WTC11 (cell line): ENCODE measurements around the gene ADCY2. TPM values are rescaled to one million over a fixed set of nuclear protein-coding genes. Genes with fewer than 3 reads are reported as not detected.

Experiments used
- ATAC-seq: fragments of 200-7000 bp; cut with Tn5 transposase; 2 replicates; pipeline ENCODE4 v1.10.0; 2021; ENCODE audit warnings: mild to moderate bottlenecking, moderate library complexity
- CTCF ChIA-PET: fragments of 300-600 bp; sonication (Branson Sonifier 250); formaldehyde crosslinking; loops from one replicate; lab custom pipeline; 2021; ENCODE audit warnings: antibody characterized with exemption; lab: Charles Lee
- POLR2A ChIA-PET: fragments of 350-600 bp; sonication (Branson Sonifier 250); formaldehyde crosslinking; loops from one replicate; lab custom pipeline; 2021; ENCODE audit warnings: antibody characterized with exemption; lab: Charles Lee
- DNase-seq: peaks from one replicate; pipeline ENCODE4 v3.0.0; 2021; ENCODE audit warnings: low spot score
- H3K27ac Mint-ChIP-seq: 2 replicates; pipeline ENCODE4 v1.8.0; 2021; ENCODE audit warnings: mixed read lengths
- H3K27me3 Mint-ChIP-seq: 2 replicates; pipeline ENCODE4 v1.8.0; 2021; ENCODE audit warnings: low read depth, mild to moderate bottlenecking, moderate library complexity, mixed read lengths
- H3K36me3 Mint-ChIP-seq: 2 replicates; pipeline ENCODE4 v1.8.0; 2021; ENCODE audit warnings: mixed read lengths
- H3K4me1 Mint-ChIP-seq: 2 replicates; pipeline ENCODE4 v1.8.0; 2022; ENCODE audit warnings: mixed read lengths
- H3K4me3 Mint-ChIP-seq: 2 replicates; pipeline ENCODE4 v1.8.0; 2021; ENCODE audit warnings: mild to moderate bottlenecking, moderate library complexity, mixed read lengths
- H3K9me3 Mint-ChIP-seq: 2 replicates; pipeline ENCODE4 v1.8.0; 2021; ENCODE audit warnings: mixed read lengths
- ARID4B ChIP-seq: sonication (generic); formaldehyde crosslinking; IDR thresholded peaks from 2 replicates; pipeline ENCODE4 v1.8.0; 2023; ENCODE audit warnings: missing genetic modification reagents, mild to moderate bottlenecking, borderline replicate concordance
- CBFB ChIP-seq: sonication (generic); formaldehyde crosslinking; IDR thresholded peaks from 2 replicates; pipeline ENCODE4 v1.8.1; 2022; ENCODE audit warnings: mild to moderate bottlenecking, low read depth, missing genetic modification reagents
- ESRRA ChIP-seq: sonication (generic); formaldehyde crosslinking; IDR thresholded peaks from 2 replicates; pipeline ENCODE4 v1.8.1; 2022; ENCODE audit warnings: mild to moderate bottlenecking, missing genetic modification reagents, borderline replicate concordance
- ETV6 ChIP-seq: sonication (generic); formaldehyde crosslinking; IDR thresholded peaks from 2 replicates; pipeline ENCODE4 v1.8.1; 2022; ENCODE audit warnings: mild to moderate bottlenecking, missing genetic modification reagents
- FOXK1 ChIP-seq: sonication (generic); formaldehyde crosslinking; IDR thresholded peaks from 2 replicates; pipeline ENCODE4 v1.8.0; 2022; ENCODE audit warnings: mild to moderate bottlenecking, moderate library complexity, missing genetic modification reagents
- FOXP4 ChIP-seq: sonication (generic); formaldehyde crosslinking; IDR thresholded peaks from 2 replicates; pipeline ENCODE4 v1.8.0; 2022; ENCODE audit warnings: mild to moderate bottlenecking, missing genetic modification reagents
- NFE2L1 ChIP-seq: sonication (generic); formaldehyde crosslinking; IDR thresholded peaks from 2 replicates; pipeline ENCODE4 v1.8.1; 2023; ENCODE audit warnings: missing genetic modification reagents
- NR3C1 ChIP-seq: sonication (generic); formaldehyde crosslinking; conservative IDR thresholded peaks from 2 replicates; pipeline ENCODE4 v1.8.1; 2023; ENCODE audit warnings: low read depth, mild to moderate bottlenecking, missing genetic modification reagents
- OVOL2 ChIP-seq: fragments of 250-450 bp; sonication (Bioruptor Pico); IDR thresholded peaks from 2 replicates; pipeline ENCODE4 v1.9.0; 2021; ENCODE audit warnings: mild to moderate bottlenecking, borderline replicate concordance
- PRRX2 ChIP-seq: fragments of 250-450 bp; sonication (Bioruptor Pico); IDR thresholded peaks from 2 replicates; pipeline ENCODE4 v1.8.0; 2021; ENCODE audit warnings: mild to moderate bottlenecking
- SMAD3 ChIP-seq: sonication (generic); formaldehyde crosslinking; IDR thresholded peaks from 2 replicates; pipeline ENCODE4 v1.8.0; 2022; ENCODE audit warnings: missing genetic modification reagents, mild to moderate bottlenecking, borderline replicate concordance
- TP53 ChIP-seq: sonication (generic); formaldehyde crosslinking; IDR thresholded peaks from 2 replicates; pipeline ENCODE4 v1.8.1; 2023; ENCODE audit warnings: mild to moderate bottlenecking, missing genetic modification reagents
- ZNF138 ChIP-seq: sonication (generic); formaldehyde crosslinking; conservative IDR thresholded peaks from 2 replicates; pipeline ENCODE4 v1.8.1; 2022; ENCODE audit warnings: mild to moderate bottlenecking, moderate library complexity, missing genetic modification reagents
- ZNF317 ChIP-seq: sonication (generic); formaldehyde crosslinking; IDR thresholded peaks from 2 replicates; pipeline ENCODE4 v1.8.1; 2023; ENCODE audit warnings: low read depth, mild to moderate bottlenecking, moderate library complexity, missing genetic modification reagents, borderline replicate concordance
- ZNF416 ChIP-seq: fragments of 250-450 bp; sonication (Bioruptor Pico); IDR thresholded peaks from 2 replicates; pipeline ENCODE4 v1.9.0; 2021; ENCODE audit warnings: mild to moderate bottlenecking, inconsistent platforms
- total RNA-seq: library from RNA; stranded (reverse); gene quantifications from 3 replicates; pipeline ENCODE4 v1.2.3, GENCODE V29; 2021
- TF ChIP-seq, protein P1 (sequence below): sonication (generic); formaldehyde crosslinking; IDR thresholded peaks from 2 replicates; pipeline ENCODE4 v1.8.0; 2023; ENCODE audit warnings: missing genetic modification reagents
- TF ChIP-seq, protein P2 (sequence below): sonication (generic); formaldehyde crosslinking; IDR thresholded peaks from 2 replicates; pipeline ENCODE4 v1.8.0; 2022; ENCODE audit warnings: mild to moderate bottlenecking, missing genetic modification reagents
- TF ChIP-seq, protein P3 (sequence below): sonication (generic); formaldehyde crosslinking; IDR thresholded peaks from 2 replicates; pipeline ENCODE4 v1.8.1; 2023; ENCODE audit warnings: mild to moderate bottlenecking, missing genetic modification reagents
- TF ChIP-seq, protein P4 (sequence below): sonication (generic); formaldehyde crosslinking; IDR thresholded peaks from 2 replicates; pipeline ENCODE4 v1.8.1; 2023; ENCODE audit warnings: mild to moderate bottlenecking, moderate library complexity, missing genetic modification reagents

ADCY2 gene
- total RNA-seq, 1 experiment from 2014 or later = 142 TPM

DNA sequence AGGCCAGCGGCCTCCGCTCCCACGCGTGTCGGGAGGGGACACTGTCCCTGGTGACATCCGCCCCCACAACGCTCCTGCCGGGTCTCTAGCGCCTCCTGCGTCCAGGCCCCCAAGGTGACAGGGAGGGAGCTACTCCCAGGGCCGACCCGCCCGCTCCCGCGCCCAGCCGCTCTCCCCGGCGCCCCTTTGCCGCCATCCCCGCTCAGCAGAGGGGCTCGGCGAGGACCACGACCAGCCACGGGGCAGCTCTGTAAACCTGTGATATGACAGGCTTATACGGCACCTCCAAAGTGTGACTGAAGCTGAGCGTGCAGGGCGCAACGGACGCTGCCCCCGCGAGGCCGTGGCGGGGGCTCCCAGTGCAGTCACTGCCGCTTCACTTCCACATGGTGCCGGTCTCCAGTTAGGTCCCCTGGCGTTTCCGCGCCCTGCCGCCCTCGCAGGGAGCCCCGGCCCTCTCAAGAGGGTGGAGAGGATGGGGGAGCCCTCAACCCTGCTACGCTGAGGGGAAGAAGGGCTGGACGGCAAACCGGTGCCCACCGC lies 978 bp upstream of the ADCY2 start (continued):
- TF ChIP-seq ARID4B (peak; percentile 54), ZNF138 (0 out of 2 replicates have a peak, but pooled peaks have one; percentile 26), OVOL2 (CRISPR knock-in tag) (no peak), ETV6 (CRISPR knock-in tag) (0 out of 2 replicates have a peak, but pooled peaks have one; percentile 16), PRRX2 (CRISPR knock-in tag) (0 out of 2 replicates have a peak, but pooled peaks have one; percentile 29), ZNF317 (CRISPR knock-in tag) (no peak), ZNF416 (CRISPR knock-in tag) (no peak)
- TF ChIP-seq, protein P1, sequence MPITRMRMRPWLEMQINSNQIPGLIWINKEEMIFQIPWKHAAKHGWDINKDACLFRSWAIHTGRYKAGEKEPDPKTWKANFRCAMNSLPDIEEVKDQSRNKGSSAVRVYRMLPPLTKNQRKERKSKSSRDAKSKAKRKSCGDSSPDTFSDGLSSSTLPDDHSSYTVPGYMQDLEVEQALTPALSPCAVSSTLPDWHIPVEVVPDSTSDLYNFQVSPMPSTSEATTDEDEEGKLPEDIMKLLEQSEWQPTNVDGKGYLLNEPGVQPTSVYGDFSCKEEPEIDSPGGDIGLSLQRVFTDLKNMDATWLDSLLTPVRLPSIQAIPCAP (CRISPR knock-in tag) = no peak
- TF ChIP-seq, protein P2, sequence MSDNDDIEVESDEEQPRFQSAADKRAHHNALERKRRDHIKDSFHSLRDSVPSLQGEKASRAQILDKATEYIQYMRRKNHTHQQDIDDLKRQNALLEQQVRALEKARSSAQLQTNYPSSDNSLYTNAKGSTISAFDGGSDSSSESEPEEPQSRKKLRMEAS = peak; percentile 55
- TF ChIP-seq, all 79 proteins: peak for 14

DNA sequence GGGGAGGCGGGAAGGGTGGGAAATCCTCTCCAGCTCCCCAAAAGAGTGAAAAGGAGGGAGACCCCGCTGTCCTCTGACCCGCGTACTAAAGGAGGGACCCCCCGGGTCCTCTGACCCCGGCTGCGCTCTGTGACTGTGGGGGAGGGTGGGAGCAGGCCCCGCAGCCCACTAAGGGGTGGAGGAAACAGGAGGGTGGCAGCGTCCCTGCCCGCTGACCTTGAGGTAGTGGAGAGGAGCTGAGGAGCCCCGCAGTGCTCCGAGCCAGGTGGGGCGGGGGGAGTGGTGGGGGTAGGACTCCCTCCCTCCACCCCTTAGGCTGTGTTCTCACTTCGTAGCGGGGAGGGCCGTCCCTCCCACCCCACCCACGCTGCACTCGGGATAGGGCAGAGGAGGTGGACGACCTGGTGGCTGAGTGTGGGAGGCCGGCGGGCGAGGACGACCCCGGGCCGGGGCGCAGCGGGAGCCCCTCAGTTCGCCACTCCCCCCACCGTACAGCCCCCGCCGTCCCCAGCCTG lies 449 bp upstream of the ADCY2 start:
- Mint-ChIP-seq H3K4me3 (peak overlapping the region; percentile 78), H3K9me3 (no peaks in the 10 kb centered on the region), H3K27ac (no peak overlapping the region; the same call in 1 of the 2 replicates), H3K4me1 (peaks cover 66% of the 10 kb centered on the region), H3K27me3 (no peaks in the 10 kb centered on the region; the same call in 1 of the 2 replicates), H3K36me3 (peaks cover 14% of the 10 kb centered on the region)
- DNase-seq = peak; percentile 43
- ATAC-seq = peak; percentile 16
- POLR2A ChIA-PET = interaction anchor here (0.6 to 1.5 kb wide), 7 partner anchors 16 to 281 kb away, joined by 3 to 6 read pairs (median 3); no protein-coding TSS in a partner anchor
- CTCF ChIA-PET = interaction anchor here (0.6 to 6.1 kb wide), 30 partner anchors 9 to 575 kb away, joined by 3 to 40 read pairs (median 4); partner anchors contain the start of genes FASTKD3 and MTRR
- TF ChIP-seq ESRRA (CRISPR knock-in tag) (no peak), ARID4B (peak; percentile 57; the same call in 1 of the 2 replicates), TP53 (CRISPR knock-in tag) (peak; percentile 28; the same call in 1 of the 2 replicates), CBFB (CRISPR knock-in tag) (no peak), SMAD3 (CRISPR knock-in tag) (peak; percentile 16; the same call in 1 of the 2 replicates), NFE2L1 (no peak), FOXP4 (CRISPR knock-in tag) (peak; percentile 22; the same call in 1 of the 2 replicates), PRRX2 (CRISPR knock-in tag) (no peak), NR3C1 (CRISPR knock-in tag) (no peak), FOXK1 (no peak)
- TF ChIP-seq, protein P3, sequence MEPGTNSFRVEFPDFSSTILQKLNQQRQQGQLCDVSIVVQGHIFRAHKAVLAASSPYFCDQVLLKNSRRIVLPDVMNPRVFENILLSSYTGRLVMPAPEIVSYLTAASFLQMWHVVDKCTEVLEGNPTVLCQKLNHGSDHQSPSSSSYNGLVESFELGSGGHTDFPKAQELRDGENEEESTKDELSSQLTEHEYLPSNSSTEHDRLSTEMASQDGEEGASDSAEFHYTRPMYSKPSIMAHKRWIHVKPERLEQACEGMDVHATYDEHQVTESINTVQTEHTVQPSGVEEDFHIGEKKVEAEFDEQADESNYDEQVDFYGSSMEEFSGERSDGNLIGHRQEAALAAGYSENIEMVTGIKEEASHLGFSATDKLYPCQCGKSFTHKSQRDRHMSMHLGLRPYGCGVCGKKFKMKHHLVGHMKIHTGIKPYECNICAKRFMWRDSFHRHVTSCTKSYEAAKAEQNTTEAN = 0 out of 2 replicates have a peak, but pooled peaks have one; percentile 26
- TF ChIP-seq, protein P4, sequence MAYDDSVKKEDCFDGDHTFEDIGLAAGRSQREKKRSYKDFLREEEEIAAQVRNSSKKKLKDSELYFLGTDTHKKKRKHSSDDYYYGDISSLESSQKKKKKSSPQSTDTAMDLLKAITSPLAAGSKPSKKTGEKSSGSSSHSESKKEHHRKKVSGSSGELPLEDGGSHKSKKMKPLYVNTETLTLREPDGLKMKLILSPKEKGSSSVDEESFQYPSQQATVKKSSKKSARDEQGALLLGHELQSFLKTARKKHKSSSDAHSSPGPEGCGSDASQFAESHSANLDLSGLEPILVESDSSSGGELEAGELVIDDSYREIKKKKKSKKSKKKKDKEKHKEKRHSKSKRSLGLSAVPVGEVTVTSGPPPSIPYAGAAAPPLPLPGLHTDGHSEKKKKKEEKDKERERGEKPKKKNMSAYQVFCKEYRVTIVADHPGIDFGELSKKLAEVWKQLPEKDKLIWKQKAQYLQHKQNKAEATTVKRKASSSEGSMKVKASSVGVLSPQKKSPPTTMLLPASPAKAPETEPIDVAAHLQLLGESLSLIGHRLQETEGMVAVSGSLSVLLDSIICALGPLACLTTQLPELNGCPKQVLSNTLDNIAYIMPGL (CRISPR knock-in tag) = 0 out of 2 replicates have a peak, but pooled peaks have one; percentile 7
